GM21390 (cell line): ENCODE results near the gene ACP5.
"Not testable (repeated sequence)": the region's sequence is repeated elsewhere in the genome, so short reads cannot be mapped to it uniquely, and the experiment has no call there.

Source experiments
- ATAC-seq: cut with Tn5 transposase; IDR thresholded peaks from one replicate; pipeline ENCODE4 v1.9.1; 2021; ENCODE audit not compliant: unreplicated experiment

The ACP5 gene

GRCh38 chr19:11577451-11578257 lies at the start of gene ACP5:
TSS of gene ACP5 (minus strand) at chr19:11577645. CDS start at chr19:11577317, 328 bp downstream.
- no peak for ATAC-seq

GRCh38 chr19:11626252-11626651 lies 48.8 kb upstream of the ACP5 start:
- ATAC-seq, result no peak

DNA sequence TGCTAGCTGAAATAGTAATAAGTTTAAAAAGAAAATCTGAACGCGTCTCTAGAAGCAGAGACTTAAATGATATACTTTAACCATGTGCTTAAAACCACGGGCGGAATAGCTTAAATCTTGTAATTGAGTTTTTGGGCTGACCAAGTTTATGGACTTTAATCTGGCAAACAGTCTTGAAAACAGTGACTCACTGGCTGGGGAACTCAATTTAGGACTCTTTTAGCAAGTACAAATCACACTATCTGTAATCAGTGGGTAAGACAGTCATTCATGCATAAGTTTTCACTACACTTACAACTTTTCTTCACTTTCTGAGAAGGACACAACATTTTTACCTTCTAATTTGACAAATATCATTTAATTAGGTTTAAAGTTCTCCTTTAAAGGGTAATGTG lies 46.6 kb upstream of the ACP5 start:
- no peak for ATAC-seq

DNA sequence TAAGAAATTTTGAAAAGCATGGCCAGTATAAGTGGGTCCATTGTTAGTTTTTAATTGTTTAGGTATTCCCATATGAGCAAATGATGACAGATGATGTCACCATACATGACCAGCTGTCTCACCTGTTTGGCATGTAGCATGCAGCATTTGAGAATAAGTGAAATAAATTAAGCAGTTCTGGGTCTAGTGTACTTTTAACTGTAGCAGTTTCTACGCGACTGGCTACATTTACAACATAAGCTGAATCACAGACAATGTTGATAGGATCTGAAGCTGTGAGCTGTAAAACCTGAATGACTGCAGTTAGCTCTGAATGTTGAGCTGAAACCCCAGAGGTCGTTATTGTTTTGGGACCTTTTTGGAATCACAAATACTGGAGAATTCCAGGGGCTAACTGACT lies 45.0 kb upstream of the ACP5 start:
- ATAC-seq, result not testable (repeated sequence)

- ATAC-seq, result no peak
Observed at GRCh38 chr19:11620553-11620952, 43.1 kb upstream of the ACP5 start.

- ATAC-seq, result no peak
Observed at GRCh38 chr19:11617180-11618062, 40.0 kb upstream of the ACP5 start.

GRCh38 chr19:11612816-11613511 lies 35.5 kb upstream of the ACP5 start:
- no peak for ATAC-seq

- no peak for ATAC-seq
Observed at GRCh38 chr19:11611730-11612129, 34.3 kb upstream of the ACP5 start.

GRCh38 chr19:11606484-11606883 lies 29.0 kb upstream of the ACP5 start:
- ATAC-seq, result no peak

GRCh38 chr19:11599704-11600103 lies 22.3 kb upstream of the ACP5 start:
- ATAC-seq, result not testable (repeated sequence)

- no peak for ATAC-seq
Observed at GRCh38 chr19:11598746-11599145, 21.3 kb upstream of the ACP5 start.

GRCh38 chr19:11598103-11598483 lies 20.6 kb upstream of the ACP5 start:
- no peak for ATAC-seq

DNA sequence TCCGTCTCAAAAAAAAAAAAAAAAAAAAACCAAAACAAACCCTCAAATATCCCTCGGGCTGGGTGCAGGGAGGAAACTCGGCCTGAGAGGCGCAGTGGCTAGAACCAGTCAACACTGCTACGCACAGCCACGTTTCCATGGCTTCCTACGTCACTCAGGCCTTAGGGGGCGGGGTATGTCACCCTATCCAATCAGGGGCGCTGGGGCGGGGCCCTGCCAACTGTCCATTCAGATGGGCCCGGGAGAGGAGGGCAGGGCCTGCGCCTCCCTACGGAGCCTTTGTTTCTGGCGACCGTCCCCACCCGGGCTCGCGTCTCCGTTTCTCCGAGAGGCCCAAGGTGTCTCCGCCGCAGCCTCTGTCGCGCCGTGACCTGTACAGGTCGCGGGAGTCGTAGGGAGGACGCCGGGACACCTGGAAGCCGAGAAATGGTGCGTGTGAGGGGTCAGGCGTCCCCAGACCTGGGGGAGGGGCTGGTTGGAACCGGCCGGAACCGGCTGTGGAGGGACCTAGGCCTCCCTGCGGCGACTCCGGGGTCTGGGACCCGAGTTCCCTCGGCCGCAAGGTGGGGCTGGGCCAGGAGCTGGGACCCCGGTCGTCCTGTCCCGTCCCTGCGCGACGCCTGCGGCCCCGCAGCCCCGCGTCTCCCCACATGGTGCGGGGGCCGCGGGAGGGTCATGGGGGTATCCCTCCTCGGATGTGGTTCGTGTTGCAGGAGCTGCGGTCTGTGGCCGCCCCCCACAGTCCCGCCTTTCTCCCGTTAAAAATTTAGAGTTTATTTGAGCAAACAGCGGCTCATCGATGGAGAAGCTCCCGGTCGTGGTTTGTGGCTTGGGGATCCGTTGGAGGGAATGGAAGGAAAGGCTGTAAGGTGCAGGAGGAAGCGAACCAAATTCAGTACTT lies 20.0 kb upstream of the ACP5 start, which contains the start of gene ZNF627:
ZNF627 (plus strand) TSS at position 282 of the 901 bp plus-strand sequence; CDS start at position 427, 145 bp downstream.
- peak; percentile 97 for ATAC-seq

- no peak for ATAC-seq
Observed at GRCh38 chr19:11596156-11596555, 18.7 kb upstream of the ACP5 start.

DNA sequence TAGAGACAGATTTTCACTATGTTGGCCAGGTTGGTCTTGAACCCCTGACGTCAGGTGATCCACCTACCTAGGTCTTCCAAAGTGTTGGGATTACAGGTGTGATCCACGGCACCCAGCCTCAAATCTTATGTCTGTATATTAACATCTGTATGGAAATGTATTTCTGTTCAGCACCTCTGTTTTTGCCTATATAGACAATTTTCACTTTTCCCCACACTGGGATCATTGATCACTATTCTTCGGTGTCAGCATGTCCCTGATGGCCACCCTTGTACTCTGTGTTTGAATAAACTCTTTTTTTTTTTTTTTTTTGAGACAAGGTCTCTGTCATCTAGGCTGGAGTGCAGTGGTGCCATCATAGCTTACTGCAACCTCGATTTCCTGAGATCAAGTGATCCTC lies 16.6 kb upstream of the ACP5 start:
- ATAC-seq, result no peak

DNA sequence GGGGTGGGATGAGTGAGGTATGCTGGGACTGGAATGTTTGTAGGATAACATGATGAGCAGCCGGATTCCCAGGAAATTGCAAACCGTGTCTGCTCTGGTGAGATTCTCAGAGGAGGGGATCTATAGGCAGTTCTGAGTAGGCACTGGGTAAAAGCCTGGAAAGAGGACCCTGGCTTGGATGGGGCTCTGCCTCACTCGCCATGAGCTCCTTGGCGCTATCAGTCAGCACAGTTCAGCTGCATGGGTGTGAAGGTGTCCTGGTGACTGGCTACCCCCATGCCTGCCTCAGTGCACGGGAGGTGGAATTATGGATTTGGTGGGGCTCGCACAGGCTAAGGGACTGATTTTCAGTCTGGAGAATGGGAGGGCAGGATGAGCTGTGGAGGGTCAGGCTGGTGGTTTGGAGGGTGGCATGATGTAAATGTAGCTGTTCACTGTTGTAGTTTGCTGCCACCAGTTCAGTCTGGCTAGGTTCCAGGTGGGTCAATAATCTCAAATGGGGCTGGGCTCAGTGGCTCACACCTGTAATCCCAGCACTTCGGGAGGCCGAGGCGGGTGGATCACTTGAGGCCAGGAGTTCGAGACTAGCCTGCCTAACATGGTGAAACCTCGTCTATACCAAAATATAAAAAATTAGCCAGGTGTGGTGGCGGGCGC lies 10.7 kb upstream of the ACP5 start:
- no peak for ATAC-seq

DNA sequence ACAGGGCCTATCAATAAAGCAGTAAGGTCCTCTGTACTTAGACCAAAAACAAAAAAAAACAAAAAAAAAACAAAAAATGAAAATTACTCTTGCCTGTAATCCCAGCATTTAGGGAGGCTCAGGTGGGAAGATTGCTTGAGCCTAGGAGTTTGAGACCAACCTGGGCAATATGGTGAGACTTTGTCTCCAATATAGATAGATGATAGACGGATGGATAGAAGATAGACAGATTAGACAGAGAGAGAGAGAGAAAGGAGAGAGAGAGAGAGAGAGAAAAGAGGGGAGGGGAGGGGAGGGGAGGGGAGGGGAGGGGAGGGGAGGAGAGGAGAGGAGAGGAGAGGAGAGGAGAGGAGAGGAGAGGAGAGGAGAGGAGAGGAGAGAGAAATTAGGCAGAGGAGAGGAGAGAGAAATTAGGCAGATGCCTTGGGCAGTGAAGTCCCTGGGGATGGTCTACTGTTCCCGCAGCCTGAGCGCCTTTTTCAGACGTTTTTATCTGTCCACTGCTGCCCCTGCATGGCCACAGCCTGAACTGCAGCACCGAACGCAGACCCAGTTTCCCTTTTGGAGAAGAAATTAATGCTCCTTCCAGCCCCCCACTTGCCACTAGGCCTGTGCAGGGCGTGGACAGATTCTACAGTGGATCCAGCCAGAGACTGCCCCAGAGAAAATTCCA lies 10.0 kb upstream of the ACP5 start:
- no peak for ATAC-seq

GRCh38 chr19:11586331-11586730 lies 8.9 kb upstream of the ACP5 start:
- ATAC-seq, result no peak

- ATAC-seq, result peak; percentile 68
Observed at GRCh38 chr19:11581740-11582139, 4.3 kb upstream of the ACP5 start.
